ENCODE data around the gene TRIM7. TPM values are rescaled to one million over a fixed set of nuclear protein-coding genes. Genes with fewer than 3 reads are reported as not detected.
A peak's percentile ranks its signal among the peaks of the same experiment; 100 is the strongest.
"Not testable (repeated sequence)": the region's sequence is repeated elsewhere in the genome, so short reads cannot be mapped to it uniquely, and the experiment has no call there.

The TRIM7 gene
- total RNA-seq, 2 donors from 2014 or later = not detected

- Mint-ChIP-seq H3K36me3 (ENCODE audit: low read depth) (no peaks in the 10 kb centered on the region), H3K4me1 (peaks cover 17% of the 10 kb centered on the region), H3K27me3 (ENCODE audit: insufficient read depth) (peaks cover 47% of the 10 kb centered on the region), H3K27ac (no peak overlapping the region), H3K9me3 (no peaks in the 10 kb centered on the region), H3K4me3 (peak overlapping the region; percentile 66)
- TF ChIP-seq CTCF (conservative IDR thresholded peaks at IDR 0.05) = no peak
- Histone ChIP-seq H3K9ac (ENCODE audit: extremely low read depth, low read length, poor library complexity, severe bottlenecking) (no peak overlapping the region), H3K4me3 (ENCODE audit: low read length) (peak overlapping the region; percentile 75), H3K27me3 (ENCODE audit: control insufficient read depth, insufficient read depth, low read length, poor library complexity, severe bottlenecking) (peaks cover 24% of the 10 kb centered on the region), H3K4me1 (ENCODE audit: control insufficient read depth, insufficient read depth, low read length) (no peaks in the 10 kb centered on the region), H3K9me3 (ENCODE audit: control insufficient read depth, low read length) (no peaks in the 10 kb centered on the region), H3K27ac (ENCODE audit: low read depth, low read length) (no peak overlapping the region), H3K36me3 (ENCODE audit: control insufficient read depth, insufficient read depth, low read length) (no peaks in the 10 kb centered on the region)
- 71 to 72% methylated on average over 27 to 48 of the region's 52 CpGs for WGBS, 2 experiments (ENCODE audit: insufficient coverage in 1 of 2, insufficient read length in 1 of 2)
- DNase-seq = peak; percentile 60
Measured at GRCh38 chr5:181164076-181164952, 40.7 kb downstream of the TRIM7 start.

GRCh38 chr5:181163487-181164075, 41.4 kb downstream of the TRIM7 start:
- no peaks in the 10 kb centered on the region for H3K9me3 ChIP-seq (ENCODE audit: control insufficient read depth, low read length)
- TF ChIP-seq CTCF (conservative IDR thresholded peaks at IDR 0.05) = peak; percentile 35
- H3K27me3 Mint-ChIP-seq (ENCODE audit: insufficient read depth) = peaks cover 43% of the 10 kb centered on the region
- peak overlapping the region; percentile 66 for H3K4me3 Mint-ChIP-seq
- H3K27ac ChIP-seq (ENCODE audit: low read depth, low read length) = no peak overlapping the region
- peaks cover 14% of the 10 kb centered on the region for H3K4me1 Mint-ChIP-seq
- peak overlapping the region; percentile 59 for H3K27ac Mint-ChIP-seq
- H3K36me3 Mint-ChIP-seq (ENCODE audit: low read depth) = no peaks in the 10 kb centered on the region
- H3K9me3 Mint-ChIP-seq = no peaks in the 10 kb centered on the region
- no peak overlapping the region for H3K9ac ChIP-seq (ENCODE audit: extremely low read depth, low read length, poor library complexity, severe bottlenecking)
- WGBS, 2 experiments (ENCODE audit: insufficient coverage in 1 of 2, insufficient read length in 1 of 2) = 26 to 39% methylated on average over 10 to 14 of the region's 16 CpGs
- peak; percentile 74 for DNase-seq
- H3K4me3 ChIP-seq (ENCODE audit: low read length) = peak overlapping the region; percentile 75
- peaks cover 18% of the 10 kb centered on the region for H3K27me3 ChIP-seq (ENCODE audit: control insufficient read depth, insufficient read depth, low read length, poor library complexity, severe bottlenecking)
- no peaks in the 10 kb centered on the region for H3K4me1 ChIP-seq (ENCODE audit: control insufficient read depth, insufficient read depth, low read length)
- H3K36me3 ChIP-seq (ENCODE audit: control insufficient read depth, insufficient read depth, low read length) = no peaks in the 10 kb centered on the region

- no peaks in the 10 kb centered on the region for H3K9me3 Mint-ChIP-seq
- Histone ChIP-seq H3K4me3 (ENCODE audit: low read length) (no peak overlapping the region), H3K9ac (ENCODE audit: extremely low read depth, low read length, poor library complexity, severe bottlenecking) (no peak overlapping the region), H3K4me1 (ENCODE audit: control insufficient read depth, insufficient read depth, low read length) (no peaks in the 10 kb centered on the region), H3K36me3 (ENCODE audit: control insufficient read depth, insufficient read depth, low read length) (no peaks in the 10 kb centered on the region), H3K27me3 (ENCODE audit: control insufficient read depth, insufficient read depth, low read length, poor library complexity, severe bottlenecking) (no peaks in the 10 kb centered on the region), H3K27ac (ENCODE audit: low read depth, low read length) (no peak overlapping the region), H3K9me3 (ENCODE audit: control insufficient read depth, low read length) (no peaks in the 10 kb centered on the region)
- H3K36me3 Mint-ChIP-seq (ENCODE audit: low read depth) = no peaks in the 10 kb centered on the region
- peaks cover 11% of the 10 kb centered on the region for H3K4me1 Mint-ChIP-seq
- H3K4me3 Mint-ChIP-seq = peak overlapping the region; percentile 42
- 75 to 78% methylated on average over 1 to 4 of the region's 4 CpGs for WGBS, 2 experiments (ENCODE audit: insufficient coverage in 1 of 2, insufficient read length in 1 of 2)
- no peak for DNase-seq
- H3K27ac Mint-ChIP-seq = peak overlapping the region; percentile 95
- H3K27me3 Mint-ChIP-seq (ENCODE audit: insufficient read depth) = peaks cover 46% of the 10 kb centered on the region
- TF ChIP-seq CTCF (conservative IDR thresholded peaks at IDR 0.05) = no peak
Measured at GRCh38 chr5:181161534-181162175, 43.3 kb downstream of the TRIM7 start.

GRCh38 chr5:181160755-181161533, 44.1 kb downstream of the TRIM7 start:
- H3K27me3 Mint-ChIP-seq (ENCODE audit: insufficient read depth) = peaks cover 46% of the 10 kb centered on the region
- WGBS, 2 experiments (ENCODE audit: insufficient coverage in 1 of 2, insufficient read length in 1 of 2) = 47 to 97% methylated on average over 5 to 16 of the region's 48 CpGs
- not testable (repeated sequence) for H3K36me3 Mint-ChIP-seq (ENCODE audit: low read depth); H3K9me3 Mint-ChIP-seq; H3K4me1 ChIP-seq (ENCODE audit: control insufficient read depth, insufficient read depth, low read length); H3K4me3 ChIP-seq (ENCODE audit: low read length); H3K9ac ChIP-seq (ENCODE audit: extremely low read depth, low read length, poor library complexity, severe bottlenecking); H3K9me3 ChIP-seq (ENCODE audit: control insufficient read depth, low read length); H3K27ac ChIP-seq (ENCODE audit: low read depth, low read length); H3K36me3 ChIP-seq (ENCODE audit: control insufficient read depth, insufficient read depth, low read length); H3K27me3 ChIP-seq (ENCODE audit: control insufficient read depth, insufficient read depth, low read length, poor library complexity, severe bottlenecking)
- H3K27ac Mint-ChIP-seq = peak overlapping the region; percentile 95
- H3K4me1 Mint-ChIP-seq = peaks cover 11% of the 10 kb centered on the region
- peak overlapping the region; percentile 42 for H3K4me3 Mint-ChIP-seq
- peak; percentile 83 for DNase-seq
